HG03575 (cell line): ENCODE measurements around the gene PPM1B.

ENCODE experiments used
- ATAC-seq: cut with Tn5 transposase; IDR thresholded peaks from one replicate; pipeline ENCODE4 v1.9.1; 2021; ENCODE audit not compliant: unreplicated experiment, insufficient number of reproducible peaks, low FRiP score; ENCODE audit errors: extremely low read depth

Gene PPM1B

DNA sequence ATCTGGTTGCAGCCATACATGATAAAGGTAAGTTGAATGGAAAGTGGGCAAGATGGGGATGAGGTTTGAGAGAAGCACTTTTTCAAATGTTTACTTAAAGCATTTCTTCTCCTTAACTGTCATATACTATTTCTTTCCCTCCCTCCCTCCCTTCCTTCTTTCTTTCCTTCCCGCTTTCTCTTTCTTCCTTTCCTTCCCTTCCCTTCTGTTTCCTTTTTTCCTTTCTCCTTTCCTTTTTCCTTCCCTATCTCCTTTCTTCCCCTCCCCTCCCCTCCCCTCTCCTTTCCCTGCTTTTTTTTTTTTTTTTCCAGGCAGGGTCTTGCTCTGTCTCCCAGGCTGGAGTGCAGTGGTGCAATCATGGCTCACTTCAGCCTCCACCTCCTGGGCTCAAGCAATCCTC is 112.2 kb downstream of the PPM1B start:
- no peak for ATAC-seq
